GM19372 (cell line): ENCODE measurements around the gene CIITA.

ENCODE experiments used
- ATAC-seq: cut with Tn5 transposase; IDR thresholded peaks from one replicate; pipeline ENCODE4 v1.9.1; 2021; ENCODE audit warnings: mild to moderate bottlenecking, low read depth, moderate library complexity; ENCODE audit not compliant: unreplicated experiment

The CIITA gene

DNA sequence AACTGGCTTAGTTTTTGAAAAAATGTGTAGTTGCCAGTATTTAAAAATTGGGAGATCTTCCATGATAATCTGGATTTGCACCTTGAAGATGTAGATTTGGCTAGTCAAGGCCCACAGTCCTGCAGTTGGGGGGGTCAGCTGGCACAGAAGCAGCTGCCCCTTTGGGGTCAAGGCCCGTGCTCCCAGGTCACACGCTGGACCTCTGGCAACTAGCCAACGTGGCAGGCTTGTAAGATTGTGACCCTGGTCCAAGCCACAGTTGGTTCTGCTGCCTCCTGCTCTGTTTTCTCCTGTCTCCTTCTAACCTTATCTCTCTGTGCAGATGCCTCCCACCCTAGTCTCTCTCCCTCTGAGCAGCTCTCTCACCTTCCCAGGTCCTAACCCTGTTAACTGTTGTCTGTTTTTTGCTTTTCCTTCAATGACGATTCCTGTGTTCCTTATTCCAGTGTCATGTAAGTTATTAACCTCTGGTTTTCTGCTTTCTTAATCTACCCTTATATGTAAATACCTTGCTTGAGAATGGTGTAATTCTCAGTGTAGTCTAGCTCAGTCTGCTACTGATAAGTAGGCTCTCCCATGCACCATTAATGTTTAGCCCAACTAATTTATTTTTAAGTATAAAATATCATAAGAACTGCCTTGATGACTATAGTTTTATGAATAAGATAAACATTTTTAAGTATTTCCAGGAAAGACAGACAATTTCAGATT, 95.3 kb downstream of the CIITA start:
- no peak for ATAC-seq

DNA sequence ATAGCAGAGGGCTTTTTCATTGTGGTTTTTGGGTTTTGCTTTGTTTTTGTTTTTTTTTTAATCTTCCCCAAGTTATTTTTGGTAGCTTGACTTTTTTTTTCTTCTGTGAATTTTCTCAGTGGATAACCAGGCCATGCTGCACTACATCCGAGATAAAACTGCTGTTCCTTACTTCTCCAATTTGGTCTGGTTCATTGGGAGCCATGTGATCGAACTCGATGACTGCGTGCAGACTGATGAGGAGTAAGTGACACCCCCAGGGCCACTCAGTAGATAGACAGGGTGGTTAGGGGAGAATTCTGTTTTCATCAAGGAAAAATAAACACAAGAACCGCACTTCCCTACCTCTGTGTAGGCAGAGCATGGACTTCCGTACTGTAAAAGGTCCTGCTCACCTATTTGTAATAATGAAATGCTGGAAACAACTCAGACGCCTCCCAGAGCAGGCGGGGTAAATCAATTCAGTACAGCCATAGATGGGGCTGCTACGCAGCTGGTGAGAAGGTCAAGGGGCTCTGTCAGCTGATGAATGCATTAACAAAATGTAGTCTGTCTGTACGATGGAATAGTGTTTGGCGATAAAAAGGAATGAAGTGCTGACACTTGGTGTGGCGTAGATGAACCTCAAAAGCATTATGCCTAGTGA, 95.9 kb downstream of the CIITA start:
- no peak for ATAC-seq

DNA sequence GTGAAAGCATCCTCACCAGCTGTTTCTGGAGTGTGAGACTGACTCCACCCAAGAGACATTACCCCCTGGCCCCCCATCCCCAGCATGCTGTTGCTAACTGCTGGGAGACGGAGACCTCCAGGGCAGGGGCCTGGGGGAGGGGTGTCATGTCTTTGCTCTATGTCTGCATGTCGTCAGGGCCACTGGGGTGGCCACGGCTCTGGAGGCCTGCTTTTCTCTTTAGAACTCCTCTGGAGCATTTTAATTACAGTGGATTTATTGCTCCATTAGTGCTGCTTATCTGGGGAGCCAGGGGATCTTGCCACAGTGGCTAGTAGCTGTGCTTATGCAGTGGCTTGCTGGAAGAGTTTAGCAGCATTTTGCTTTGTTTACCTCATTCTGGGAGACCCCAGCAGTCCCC, 99.6 kb downstream of the CIITA start:
- ATAC-seq = no peak

DNA sequence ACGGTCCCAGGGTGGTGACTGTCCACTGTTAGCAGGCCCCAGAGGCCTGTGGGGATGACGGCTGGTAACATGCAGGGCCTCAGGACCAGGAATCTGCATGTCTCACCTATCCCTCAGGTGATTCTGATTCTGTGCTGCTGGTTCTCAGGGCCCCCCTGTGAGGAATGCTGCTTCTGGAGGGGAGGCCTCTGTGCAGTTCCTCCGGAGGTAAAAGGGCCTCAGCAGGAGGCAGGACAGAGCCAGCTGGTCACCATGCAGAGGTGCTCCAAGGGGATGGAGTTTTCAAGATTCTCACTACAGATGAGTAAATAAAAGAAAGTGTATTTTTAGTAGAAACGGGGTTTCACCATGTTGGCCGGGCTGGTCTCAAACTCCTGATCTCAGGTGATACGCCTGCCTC, 101.1 kb downstream of the CIITA start:
- ATAC-seq = no peak

DNA sequence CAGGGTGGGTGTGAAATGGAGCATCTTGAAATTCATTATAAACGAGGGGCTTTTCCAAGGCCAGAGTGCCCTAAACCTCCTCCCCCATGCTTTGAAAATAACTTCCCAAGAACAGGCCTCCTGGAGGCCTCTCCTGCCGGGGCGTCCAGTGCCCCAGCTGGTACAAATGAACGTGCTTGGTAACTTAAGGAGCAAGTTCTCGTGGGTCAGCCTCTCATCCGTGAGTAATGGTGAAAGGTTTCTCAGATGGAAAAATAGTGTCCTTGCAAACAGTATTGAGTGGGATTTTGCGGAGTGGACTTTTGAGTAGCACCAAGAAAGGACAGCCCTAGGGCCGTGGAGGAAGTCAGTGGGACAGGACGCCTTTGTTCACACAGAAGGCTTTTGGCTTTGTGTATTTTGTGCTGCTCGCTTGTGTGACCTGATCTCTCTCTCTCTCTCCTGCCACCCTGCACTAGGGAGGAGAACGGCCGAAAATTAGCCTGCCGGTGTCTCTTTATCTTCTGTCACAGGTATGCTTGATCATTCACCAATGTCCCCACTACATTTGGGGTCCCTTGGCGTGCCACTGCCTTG, 102.0 kb downstream of the CIITA start:
- no peak for ATAC-seq

DNA sequence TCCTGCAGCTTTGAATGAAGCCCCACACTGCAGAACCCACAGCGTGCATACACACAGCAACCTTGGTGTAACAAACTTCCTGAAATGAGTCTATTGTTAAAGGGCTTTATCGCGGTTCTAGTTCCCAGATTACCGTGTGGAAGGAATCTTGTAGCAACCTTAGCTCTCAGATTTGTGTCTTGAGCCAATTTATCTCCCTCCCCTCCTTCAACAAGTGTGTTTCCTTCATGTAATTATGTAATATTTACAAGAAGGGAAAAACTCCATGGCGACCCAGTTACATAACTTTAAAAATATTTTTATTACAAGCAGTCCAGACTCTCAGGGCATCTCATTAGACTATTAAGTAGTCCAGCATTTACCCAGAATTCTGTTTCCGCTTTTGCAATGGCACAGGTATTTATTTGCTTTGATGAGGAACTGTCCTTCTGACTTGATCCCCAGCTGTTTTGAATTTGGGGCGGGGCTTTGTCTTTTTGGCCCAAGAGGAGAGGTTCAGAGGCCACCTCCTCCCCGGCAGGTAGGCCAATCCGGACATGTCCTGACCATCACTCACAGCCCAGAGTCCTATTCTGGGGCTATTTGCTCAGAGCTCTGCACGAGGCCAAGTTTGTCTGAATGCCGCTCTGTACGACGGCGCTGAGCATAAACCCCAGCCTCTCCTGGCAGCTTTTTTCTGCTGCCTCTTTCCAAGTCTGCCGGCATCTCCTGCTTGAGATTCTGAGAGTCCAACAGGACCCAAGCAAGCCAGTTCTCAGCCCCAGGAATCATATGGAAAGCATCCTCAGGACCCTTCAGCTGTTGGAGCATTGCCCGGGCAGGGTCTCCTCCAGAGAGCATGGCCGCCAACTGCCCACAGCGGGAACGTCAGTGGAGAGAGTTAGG, 103.0 kb downstream of the CIITA start:
- no peak for ATAC-seq

DNA sequence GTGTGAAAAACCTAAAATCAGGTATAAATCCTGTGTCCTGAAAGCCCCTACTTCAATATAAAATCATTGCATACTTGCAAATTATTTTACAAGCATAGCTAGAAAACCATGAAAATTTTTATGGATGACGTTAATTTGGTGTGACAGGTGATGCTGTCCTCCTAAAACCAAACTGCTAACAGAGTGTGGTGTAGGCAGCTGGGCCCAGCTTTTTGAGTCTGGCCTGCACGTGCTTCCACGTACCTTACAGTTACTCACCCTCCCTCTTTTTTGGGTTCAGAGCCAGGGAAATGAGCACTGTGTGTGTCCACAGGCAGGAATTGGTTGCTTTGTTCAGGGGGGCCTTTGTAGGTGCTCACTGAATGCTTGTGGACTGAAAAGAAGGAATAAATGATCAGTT, 103.8 kb downstream of the CIITA start:
- no peak for ATAC-seq

DNA sequence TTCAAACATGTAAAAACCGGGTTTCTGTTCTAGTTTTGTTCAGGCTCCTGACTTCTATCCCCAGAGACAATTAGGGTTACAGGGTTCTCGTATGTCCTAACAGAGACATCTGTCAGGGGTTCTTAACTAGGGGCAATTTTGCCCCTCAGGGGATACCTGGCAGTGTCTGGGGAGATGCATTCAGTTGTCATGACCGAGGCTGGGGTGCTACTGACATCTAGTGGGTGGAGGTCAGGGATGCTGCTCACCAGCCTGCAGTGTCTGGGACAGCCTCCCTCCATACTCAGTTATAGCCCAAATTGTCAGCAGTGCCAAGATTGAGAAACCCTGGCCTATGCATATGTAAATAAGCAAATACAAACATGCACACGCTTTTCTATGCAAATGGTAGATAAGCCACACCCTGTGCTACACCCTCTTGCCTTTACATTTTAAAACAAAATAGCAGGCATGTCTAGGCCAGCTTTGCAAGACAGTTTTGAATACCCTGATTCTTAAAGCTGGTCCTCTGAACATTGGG, 104.8 kb downstream of the CIITA start:
- ATAC-seq = peak; percentile 62

DNA sequence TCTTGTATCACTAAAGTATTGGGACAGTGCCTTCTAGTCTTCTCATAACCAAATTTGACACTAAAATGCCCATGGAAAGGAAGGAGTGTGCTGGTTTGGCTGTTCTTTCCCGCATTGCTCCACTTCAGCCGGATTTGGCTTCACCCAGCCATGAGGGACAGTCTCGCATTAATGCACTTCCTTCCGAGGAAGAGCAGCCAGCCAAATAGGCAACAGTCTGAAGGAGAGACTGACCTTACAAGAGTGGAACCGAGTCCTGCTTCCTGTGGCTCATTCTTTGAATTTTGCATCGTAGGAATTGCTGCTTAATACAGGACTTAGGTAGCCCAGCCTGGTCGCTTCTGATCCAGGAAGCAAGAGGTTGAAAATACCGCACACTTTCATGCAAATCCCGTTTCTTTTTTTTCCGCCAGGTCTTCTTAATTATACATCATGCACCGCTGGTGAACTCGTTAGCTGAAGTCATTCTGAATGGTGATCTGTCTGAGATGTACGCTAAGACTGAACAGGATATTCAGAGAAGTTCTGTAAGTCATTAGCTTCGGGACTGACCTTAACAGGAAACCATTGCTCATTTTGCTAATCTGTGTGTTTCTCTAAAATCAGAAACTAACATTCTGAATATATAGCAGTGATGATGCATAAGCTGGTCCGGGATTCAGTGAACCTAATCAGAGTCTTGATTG, 105.6 kb downstream of the CIITA start:
- ATAC-seq = no peak

DNA sequence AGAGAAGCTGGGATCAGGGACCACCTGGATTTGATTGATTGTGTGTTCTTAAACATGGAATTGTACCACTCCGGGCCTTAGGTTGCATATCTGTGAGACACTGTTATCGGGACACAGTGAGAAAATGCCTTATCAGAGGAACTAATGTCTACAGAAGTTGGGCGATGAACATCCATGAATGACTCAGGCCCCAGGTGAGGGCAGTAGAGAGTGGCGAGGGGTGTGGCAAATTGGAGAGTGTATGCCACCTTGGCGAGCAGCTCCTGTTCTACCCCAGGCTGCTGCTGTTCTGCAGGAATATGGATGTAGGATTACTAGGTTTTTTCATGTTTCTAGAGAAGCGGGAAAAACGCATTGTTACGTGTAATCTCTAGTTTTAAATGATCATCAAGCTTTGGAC, 106.2 kb downstream of the CIITA start:
- ATAC-seq = no peak

DNA sequence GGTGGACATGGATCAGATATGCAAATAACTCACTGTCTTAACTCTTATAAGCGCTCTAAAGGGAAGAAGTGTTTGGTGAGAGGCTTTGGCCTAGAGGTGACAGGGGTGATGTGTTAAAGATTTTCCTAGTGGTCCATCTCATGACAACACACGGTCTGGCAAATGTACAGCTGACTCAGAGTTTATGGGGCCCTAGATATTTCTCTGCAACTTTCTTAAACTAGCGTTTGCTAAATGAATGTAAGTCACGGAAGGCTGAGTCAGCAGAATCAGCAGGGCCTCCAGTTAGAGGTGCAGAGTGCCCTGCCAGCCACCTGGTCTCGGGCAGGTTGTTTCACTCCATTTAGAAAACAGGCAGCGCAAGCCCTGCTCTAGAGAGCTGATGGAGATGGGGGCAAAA, 107.5 kb downstream of the CIITA start:
- no peak for ATAC-seq
